Measurements from ENCODE around the gene PYCARD. TPM values are rescaled to one million over a fixed set of nuclear protein-coding genes. Genes with fewer than 3 reads are reported as not detected.

PYCARD gene
- total RNA-seq, 1 donor: 29.3 TPM

DNA sequence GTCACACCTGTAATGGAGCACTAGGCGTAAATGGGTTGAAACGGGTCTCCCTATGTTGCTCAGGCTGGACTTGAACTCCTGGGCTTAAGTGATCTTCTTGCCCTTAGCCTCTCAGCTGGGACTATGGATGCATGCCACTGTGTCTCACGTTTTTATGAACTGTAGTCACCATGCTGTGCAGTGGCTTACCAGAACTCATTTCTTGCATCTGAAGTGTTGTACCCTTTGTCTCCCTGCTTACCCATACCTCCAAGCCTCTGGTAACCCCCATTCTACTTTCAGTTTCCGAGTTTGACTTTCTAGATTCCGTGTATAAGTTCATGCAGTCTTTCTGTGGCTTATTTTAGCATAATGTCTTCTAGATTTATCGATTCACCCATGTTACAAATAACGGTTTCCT is 7.7 kb downstream of the PYCARD start:
- TF ChIP-seq, protein P1, sequence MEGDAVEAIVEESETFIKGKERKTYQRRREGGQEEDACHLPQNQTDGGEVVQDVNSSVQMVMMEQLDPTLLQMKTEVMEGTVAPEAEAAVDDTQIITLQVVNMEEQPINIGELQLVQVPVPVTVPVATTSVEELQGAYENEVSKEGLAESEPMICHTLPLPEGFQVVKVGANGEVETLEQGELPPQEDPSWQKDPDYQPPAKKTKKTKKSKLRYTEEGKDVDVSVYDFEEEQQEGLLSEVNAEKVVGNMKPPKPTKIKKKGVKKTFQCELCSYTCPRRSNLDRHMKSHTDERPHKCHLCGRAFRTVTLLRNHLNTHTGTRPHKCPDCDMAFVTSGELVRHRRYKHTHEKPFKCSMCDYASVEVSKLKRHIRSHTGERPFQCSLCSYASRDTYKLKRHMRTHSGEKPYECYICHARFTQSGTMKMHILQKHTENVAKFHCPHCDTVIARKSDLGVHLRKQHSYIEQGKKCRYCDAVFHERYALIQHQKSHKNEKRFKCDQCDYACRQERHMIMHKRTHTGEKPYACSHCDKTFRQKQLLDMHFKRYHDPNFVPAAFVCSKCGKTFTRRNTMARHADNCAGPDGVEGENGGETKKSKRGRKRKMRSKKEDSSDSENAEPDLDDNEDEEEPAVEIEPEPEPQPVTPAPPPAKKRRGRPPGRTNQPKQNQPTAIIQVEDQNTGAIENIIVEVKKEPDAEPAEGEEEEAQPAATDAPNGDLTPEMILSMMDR (IDR thresholded peaks at IDR 0.05; ENCODE audit: insufficient read depth, low read length): no peak
- no peak overlapping the region for H3K4me3 ChIP-seq (ENCODE audit: low read depth, low read length)
- DNase-seq (ENCODE audit: low read depth): no peak

DNA sequence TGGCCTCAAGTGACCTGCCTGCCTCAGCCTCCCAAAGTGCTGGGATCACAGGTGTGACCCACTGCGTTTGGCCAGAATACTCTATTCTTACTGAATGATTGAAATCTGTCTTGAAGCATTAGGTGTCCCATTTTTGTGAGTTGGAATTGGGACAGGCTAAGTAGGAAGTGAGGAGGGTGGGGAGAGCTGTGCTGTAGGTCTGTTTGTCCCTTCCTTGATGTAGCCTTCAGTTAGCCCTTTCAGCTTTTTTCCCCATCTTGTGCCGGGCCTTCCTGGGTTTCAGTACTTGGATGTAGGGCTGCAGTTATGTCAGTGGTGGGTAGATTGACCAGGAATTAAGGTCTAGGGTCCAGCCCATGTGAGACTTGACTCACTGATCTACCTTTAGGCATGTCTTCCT is 8.7 kb downstream of the PYCARD start:
- TF ChIP-seq, protein P1 (IDR thresholded peaks at IDR 0.05; ENCODE audit: insufficient read depth, low read length): no peak
- DNase-seq (ENCODE audit: low read depth): no peak
- H3K4me3 ChIP-seq (ENCODE audit: low read depth, low read length): no peak overlapping the region

DNA sequence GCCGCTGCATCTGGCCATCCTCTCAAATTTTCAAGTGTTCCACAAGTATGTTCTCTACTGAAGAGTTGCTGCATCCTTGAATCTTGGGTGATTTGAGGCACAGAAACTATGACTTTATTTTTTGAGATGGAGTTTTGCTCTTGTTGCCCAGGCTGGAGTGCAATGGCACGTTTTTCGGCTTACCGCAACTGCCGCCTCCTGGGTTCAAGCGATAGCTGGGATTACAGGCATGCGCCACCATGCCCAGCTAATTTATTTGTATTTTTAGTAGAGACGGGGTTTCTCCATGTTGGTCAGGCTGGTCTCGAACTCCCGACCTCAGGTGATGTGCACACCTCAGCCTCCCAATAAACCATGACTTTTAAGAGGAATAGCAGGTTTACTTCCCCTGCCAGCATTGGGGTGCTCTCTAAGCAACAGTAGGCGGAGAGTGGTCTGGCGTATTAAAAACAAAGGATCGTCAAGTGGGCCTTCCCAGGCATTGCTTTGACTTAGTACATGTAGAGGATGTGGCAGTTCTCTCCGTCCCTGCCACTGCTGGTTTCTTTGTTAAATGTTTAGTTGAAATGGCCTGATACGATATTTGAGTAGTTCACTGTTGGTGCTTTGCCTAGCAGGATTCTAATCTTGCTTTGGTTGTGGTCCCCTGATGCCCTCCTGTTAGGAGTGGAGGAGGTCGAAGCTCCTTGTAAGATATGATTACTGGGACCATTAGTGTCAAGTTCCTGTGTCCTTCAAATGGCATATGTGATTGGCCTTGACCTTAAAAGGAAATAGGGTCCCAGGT is 9.5 kb downstream of the PYCARD start:
- TF ChIP-seq, protein P1 (IDR thresholded peaks at IDR 0.05; ENCODE audit: insufficient read depth, low read length): no peak
- H3K4me3 ChIP-seq (ENCODE audit: low read depth, low read length): no peak overlapping the region
- no peak for DNase-seq (ENCODE audit: low read depth)

DNA sequence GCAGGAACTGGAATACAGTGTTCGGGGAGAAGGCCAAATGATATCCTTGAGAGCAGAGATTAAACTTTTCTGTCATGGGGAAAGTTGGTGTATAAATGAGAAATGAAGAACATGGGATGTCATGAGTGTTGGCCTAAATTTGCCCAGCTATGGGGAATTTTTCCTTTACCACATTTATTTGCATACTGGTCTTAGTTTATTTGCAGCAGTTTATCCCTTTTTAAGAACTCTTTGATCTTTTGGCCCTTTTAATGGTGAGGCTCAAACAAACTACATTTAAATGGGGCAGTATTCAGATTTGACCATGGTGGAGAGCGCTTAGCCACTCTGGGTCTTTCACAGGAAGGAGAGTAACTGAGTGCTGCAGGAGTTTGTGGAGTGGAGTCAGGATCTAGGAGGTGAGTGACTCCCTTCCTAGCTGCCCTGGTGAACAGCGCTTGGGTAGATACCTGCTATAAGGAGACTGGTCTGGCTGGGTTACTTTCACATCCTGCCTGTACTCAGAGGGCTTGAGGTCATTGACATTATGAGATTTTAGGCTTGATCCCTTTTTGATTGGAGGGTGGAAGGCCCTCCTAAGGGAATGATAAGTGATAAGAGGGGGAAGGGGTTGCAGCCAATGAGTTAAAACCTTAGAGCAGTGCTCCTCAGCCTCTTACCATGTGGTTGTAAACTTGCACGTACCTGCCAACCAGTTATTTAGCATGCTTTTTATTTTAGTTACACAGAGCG is 10.7 kb downstream of the PYCARD start:
- TF ChIP-seq, protein P1 (IDR thresholded peaks at IDR 0.05; ENCODE audit: insufficient read depth, low read length): no peak
- no peak overlapping the region for H3K4me3 ChIP-seq (ENCODE audit: low read depth, low read length)
- no peak for DNase-seq (ENCODE audit: low read depth)

DNA sequence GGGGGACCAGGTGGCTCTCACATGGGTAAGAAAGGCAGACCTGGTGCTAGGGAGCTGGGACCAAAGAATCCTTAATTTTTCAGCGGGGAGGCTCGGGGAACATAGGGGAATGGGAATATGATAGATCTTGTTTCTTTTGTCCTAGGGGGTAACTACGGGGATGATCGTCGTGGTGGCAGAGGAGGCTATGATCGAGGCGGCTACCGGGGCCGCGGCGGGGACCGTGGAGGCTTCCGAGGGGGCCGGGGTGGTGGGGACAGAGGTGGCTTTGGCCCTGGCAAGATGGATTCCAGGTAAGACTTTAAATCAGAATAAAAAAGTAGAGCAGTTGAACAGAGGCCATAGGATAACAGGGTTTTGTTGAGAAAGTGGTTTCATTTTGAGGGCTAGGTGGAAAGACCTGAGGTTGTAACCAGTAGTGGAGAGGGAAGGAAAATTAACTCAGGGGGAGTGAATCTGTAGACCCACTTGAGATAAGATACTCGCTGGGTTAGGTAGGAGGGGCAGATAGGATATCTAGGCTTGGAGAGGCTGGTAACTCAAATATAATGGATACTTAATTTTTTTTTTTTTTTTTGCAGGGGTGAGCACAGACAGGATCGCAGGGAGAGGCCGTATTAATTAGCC is 11.6 kb downstream of the PYCARD start:
- TF ChIP-seq, protein P1 (IDR thresholded peaks at IDR 0.05; ENCODE audit: insufficient read depth, low read length): no peak
- no peak for DNase-seq (ENCODE audit: low read depth)
- no peak overlapping the region for H3K4me3 ChIP-seq (ENCODE audit: low read depth, low read length)

DNA sequence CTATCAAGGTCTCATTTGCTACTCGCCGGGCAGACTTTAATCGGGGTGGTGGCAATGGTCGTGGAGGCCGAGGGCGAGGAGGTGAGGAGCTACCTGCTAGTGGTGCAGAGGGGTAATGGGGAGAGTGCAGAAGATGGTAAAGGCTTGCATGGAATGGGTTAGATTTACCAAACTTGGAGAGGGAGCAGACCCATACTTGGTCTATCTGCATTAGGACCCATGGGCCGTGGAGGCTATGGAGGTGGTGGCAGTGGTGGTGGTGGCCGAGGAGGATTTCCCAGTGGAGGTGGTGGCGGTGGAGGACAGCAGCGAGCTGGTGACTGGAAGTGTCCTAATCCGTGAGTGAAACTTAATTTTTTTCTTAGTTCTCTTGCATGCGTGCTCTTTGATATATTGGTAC is 12.5 kb downstream of the PYCARD start:
- no peak overlapping the region for H3K4me3 ChIP-seq (ENCODE audit: low read depth, low read length)
- TF ChIP-seq, protein P1 (IDR thresholded peaks at IDR 0.05; ENCODE audit: insufficient read depth, low read length): no peak
- no peak for DNase-seq (ENCODE audit: low read depth)
